Activated naive CD4-positive, alpha-beta T cell treated with anti-CD3 and anti-CD28 coated beads, Interleukin-2, amount 50 U/mL, for 16 hours (primary cell): ENCODE measurements around the gene PAM.

ENCODE experiments used
- DNase-seq: peaks from one replicate; pipeline ENCODE4 v3.0.0-alpha.2; 2020

The PAM gene

GRCh38 chr5:102863764-102864560, 108.9 kb downstream of the PAM start:
- DNase-seq = no peak

GRCh38 chr5:102865171-102865509, 110.0 kb downstream of the PAM start:
- no peak for DNase-seq

GRCh38 chr5:102865510-102866236, 110.6 kb downstream of the PAM start:
- DNase-seq = peak; percentile 35

- no peak for DNase-seq
Observed at GRCh38 chr5:102866237-102866600, 111.1 kb downstream of the PAM start.

- DNase-seq = no peak
Observed at GRCh38 chr5:102867992-102868662, 113.0 kb downstream of the PAM start.

GRCh38 chr5:102869230-102869629, 114.1 kb downstream of the PAM start:
- no peak for DNase-seq

GRCh38 chr5:102873379-102873932, 118.4 kb downstream of the PAM start:
- DNase-seq = no peak

GRCh38 chr5:102874054-102874453, 118.9 kb downstream of the PAM start:
- DNase-seq = no peak

- no peak for DNase-seq
Observed at GRCh38 chr5:102875721-102876123, 120.6 kb downstream of the PAM start.

- DNase-seq = no peak
Observed at GRCh38 chr5:102876610-102877009, 121.5 kb downstream of the PAM start.

- no peak for DNase-seq
Observed at GRCh38 chr5:102879741-102880140, 124.6 kb downstream of the PAM start.

- DNase-seq = no peak
Observed at GRCh38 chr5:102886586-102886985, 131.5 kb downstream of the PAM start.

- DNase-seq = no peak
Observed at GRCh38 chr5:102888483-102888882, 133.4 kb downstream of the PAM start.

GRCh38 chr5:102889033-102889432, 133.9 kb downstream of the PAM start:
- no peak for DNase-seq

- no peak for DNase-seq
Observed at GRCh38 chr5:102890133-102890532, 135.0 kb downstream of the PAM start.

- no peak for DNase-seq
Observed at GRCh38 chr5:102891175-102891574, 136.1 kb downstream of the PAM start.

GRCh38 chr5:102893942-102894341, 138.8 kb downstream of the PAM start:
- no peak for DNase-seq

- DNase-seq = no peak
Observed at GRCh38 chr5:102895234-102895633, 140.1 kb downstream of the PAM start.

- no peak for DNase-seq
Observed at GRCh38 chr5:102895976-102896375, 140.9 kb downstream of the PAM start.

- no peak for DNase-seq
Observed at GRCh38 chr5:102901424-102902134, 146.5 kb downstream of the PAM start.

GRCh38 chr5:102902135-102902448, 147.0 kb downstream of the PAM start:
- DNase-seq = no peak

- no peak for DNase-seq
Observed at GRCh38 chr5:102902647-102903046, 147.5 kb downstream of the PAM start.
